GM23248 (cell line): ENCODE measurements around the gene UROC1. TPM values are rescaled to one million over a fixed set of nuclear protein-coding genes. Genes with fewer than 3 reads are reported as not detected.

Experiments
- DNase-seq: peaks from one replicate; pipeline ENCODE4 v3.0.0-alpha.2; 2015
- H2AFZ ChIP-seq: fragments of 200-600 bp; sonication (generic); 2 replicates; pipeline ENCODE4 v1.6.1; 2016; ENCODE audit warnings: antibody characterized with exemption
- H3F3A ChIP-seq: fragments of 200-600 bp; sonication (generic); 2 replicates; pipeline ENCODE4 v1.6.1; 2016; ENCODE audit warnings: mild to moderate bottlenecking, antibody characterized with exemption, mixed run types; ENCODE audit not compliant: insufficient read depth
- H3K27ac ChIP-seq: fragments of 200-600 bp; sonication (generic); 2 replicates; pipeline ENCODE4 v1.5.1; 2016; ENCODE audit warnings: mild to moderate bottlenecking
- H3K27me3 ChIP-seq: fragments of 200-600 bp; sonication (generic); replicated peaks from 2 replicates; pipeline ENCODE4 v1.6.1; 2016; ENCODE audit warnings: mild to moderate bottlenecking; ENCODE audit not compliant: insufficient read depth
- H3K36me3 ChIP-seq: fragments of 200-600 bp; sonication (generic); 2 replicates; pipeline ENCODE4 v1.6.1; 2016; ENCODE audit warnings: low read depth, mild to moderate bottlenecking
- H3K4me1 ChIP-seq: fragments of 200-600 bp; sonication (generic); 2 replicates; pipeline ENCODE4 v1.6.1; 2016; ENCODE audit warnings: mild to moderate bottlenecking; ENCODE audit not compliant: insufficient read depth
- H3K4me2 ChIP-seq: fragments of 200-600 bp; sonication (generic); one replicate; pipeline ENCODE4 v1.6.1; 2016; ENCODE audit warnings: mild to moderate bottlenecking; ENCODE audit not compliant: unreplicated experiment
- H3K4me3 ChIP-seq: fragments of 200-600 bp; sonication (generic); 2 replicates; pipeline ENCODE4 v1.5.1; 2016; ENCODE audit warnings: mild to moderate bottlenecking
- H3K79me2 ChIP-seq: fragments of 200-600 bp; sonication (generic); 2 replicates; pipeline ENCODE4 v1.6.1; 2016; ENCODE audit warnings: mild to moderate bottlenecking; ENCODE audit not compliant: insufficient read depth
- H3K9ac ChIP-seq: fragments of 200-600 bp; sonication (generic); 2 replicates; pipeline ENCODE4 v1.6.1; 2016; ENCODE audit warnings: mild to moderate bottlenecking
- H3K9me2 ChIP-seq: fragments of 200-600 bp; sonication (generic); 2 replicates; pipeline ENCODE4 v1.6.1; 2016; ENCODE audit warnings: mixed run types, mild to moderate bottlenecking, moderate library complexity; ENCODE audit not compliant: insufficient read depth
- H3K9me3 ChIP-seq: fragments of 200-600 bp; sonication (generic); one replicate; pipeline ENCODE4 v1.6.1; 2017; ENCODE audit warnings: low read depth
- H4K20me1 ChIP-seq: fragments of 200-600 bp; sonication (generic); 2 replicates; pipeline ENCODE4 v1.6.0; 2016; ENCODE audit not compliant: insufficient read depth
- EZH2 ChIP-seq: fragments of 200-600 bp; sonication (generic); IDR thresholded peaks from 2 replicates; pipeline ENCODE4 v1.6.1; 2018; ENCODE audit warnings: antibody characterized with exemption, mild to moderate bottlenecking; ENCODE audit not compliant: insufficient read depth, poor library complexity, severe bottlenecking
- EZH2phosphoT487 ChIP-seq: fragments of 200-600 bp; sonication (generic); IDR thresholded peaks from 2 replicates; pipeline ENCODE4 v1.6.1; 2018; ENCODE audit warnings: antibody characterized with exemption, moderate library complexity, mild to moderate bottlenecking, low read depth; ENCODE audit not compliant: insufficient read depth
- WGBS, 2 experiments: methylation state at CpG; one replicate each; pipeline ENCODE4 v1.1.6; 2015 to 2017; ENCODE audit warnings: low lambda C conversion rate in 2 of 2, low coverage in 1 of 2; ENCODE audit errors: missing lambda C conversion rate in 2 of 2; 5-methylcytosine and 5-hydroxymethylcytosine counted together
- in situ Hi-C: fragments of 300-500 bp; cut with MboI; formaldehyde crosslinking; loops from 2 replicates; pipeline ENCODE4 v1.15.0; 2020
- polyA plus RNA-seq: library from polyadenylated mRNA; unstranded; fragments of >200 nt; fragmentation: Nextera tagmentation; extraction: Ambion mirVana; gene quantifications from 2 replicates; pipeline ENCODE4 v1.2.1, GENCODE V29; 2016
- total RNA-seq: library from RNA; depleted of rRNA; stranded (reverse); fragments of >200 nt; shearing (Covaris generic); gene quantifications from 2 replicates; pipeline ENCODE4 v1.2.3, GENCODE V29; 2014

UROC1 gene
- total and polyA plus RNA-seq, 2 experiments from 2014 or later: not detected

DNA sequence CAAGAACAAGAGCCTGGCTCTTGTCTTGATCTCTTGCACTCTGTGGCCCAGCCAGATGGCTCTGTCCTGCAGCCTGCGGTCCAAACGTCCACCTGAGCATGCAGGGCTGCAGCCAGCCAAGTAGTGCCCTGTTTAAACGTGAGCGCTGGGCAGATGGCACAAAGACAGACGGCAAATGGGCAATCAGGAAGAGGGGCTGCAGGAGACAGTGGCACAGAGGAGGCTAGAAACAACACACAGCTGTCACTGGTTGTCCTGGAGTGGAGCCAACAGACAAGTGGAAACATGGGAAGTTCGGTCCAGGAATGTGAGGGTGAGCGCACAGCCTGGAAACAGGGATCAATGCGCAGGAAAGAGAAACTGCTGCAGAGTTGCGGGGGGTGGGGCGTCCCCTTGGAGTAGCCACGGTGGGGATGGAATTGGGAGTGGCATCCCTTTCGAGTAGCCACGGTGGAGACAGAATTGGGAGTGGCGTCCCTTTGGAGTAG is 31.2 kb downstream of the UROC1 start:
- Histone ChIP-seq H3K9me2 (no peaks in the 10 kb centered on the region), H3K4me2 (no peak overlapping the region), H3K4me3 (no peak overlapping the region), H3K27me3 (0 out of 2 replicates have a peak, but pooled peaks cover 6% of the 10 kb centered on the region), H4K20me1 (no peaks in the 10 kb centered on the region), H3F3A (no peaks in the 10 kb centered on the region), H3K9me3 (no peaks in the 10 kb centered on the region), H3K36me3 (no peaks in the 10 kb centered on the region), H3K79me2 (no peaks in the 10 kb centered on the region), H3K4me1 (no peaks in the 10 kb centered on the region), H2AFZ (no peak overlapping the region), H3K9ac (no peak overlapping the region), H3K27ac (no peak overlapping the region)
- in situ Hi-C loops: no loop called here
- 81 to 84% methylated on average over 14 of the region's 14 CpGs for WGBS, 2 experiments
- DNase-seq: no peak
- TF ChIP-seq EZH2phosphoT487 (no peak), EZH2 (no peak)

DNA sequence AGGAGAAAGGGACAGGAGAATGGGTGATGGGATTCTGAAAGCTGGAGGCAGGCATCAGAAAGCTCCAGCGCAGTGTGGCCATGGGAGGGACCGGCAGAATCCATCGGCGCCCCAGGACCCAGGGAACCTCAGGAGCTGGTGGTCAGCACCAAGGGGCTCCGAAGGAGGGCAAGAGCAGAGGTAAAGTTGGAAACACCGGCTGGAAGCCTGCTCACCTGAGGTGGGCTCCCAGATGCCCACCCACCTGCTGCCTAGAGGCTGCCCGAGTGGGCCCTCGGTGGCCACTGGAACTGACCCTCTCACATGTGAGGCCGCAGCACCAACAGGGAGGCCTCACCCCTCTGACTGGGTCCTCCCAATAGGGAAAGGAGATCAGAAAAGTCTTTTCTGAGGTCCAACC is 31.6 kb downstream of the UROC1 start:
- WGBS, 2 experiments: 91 to 97% methylated on average over 9 of the region's 9 CpGs
- Histone ChIP-seq H3K27ac (no peak overlapping the region), H3K4me1 (no peaks in the 10 kb centered on the region), H3K9me3 (no peaks in the 10 kb centered on the region), H3K79me2 (no peaks in the 10 kb centered on the region), H3K4me2 (no peak overlapping the region), H2AFZ (no peak overlapping the region), H4K20me1 (no peaks in the 10 kb centered on the region), H3K4me3 (no peak overlapping the region), H3K9ac (no peak overlapping the region), H3K9me2 (no peaks in the 10 kb centered on the region), H3F3A (no peaks in the 10 kb centered on the region), H3K27me3 (0 out of 2 replicates have a peak, but pooled peaks cover 6% of the 10 kb centered on the region), H3K36me3 (no peaks in the 10 kb centered on the region)
- TF ChIP-seq EZH2 (no peak), EZH2phosphoT487 (no peak)
- no peak for DNase-seq
- in situ Hi-C loops: no loop called here

DNA sequence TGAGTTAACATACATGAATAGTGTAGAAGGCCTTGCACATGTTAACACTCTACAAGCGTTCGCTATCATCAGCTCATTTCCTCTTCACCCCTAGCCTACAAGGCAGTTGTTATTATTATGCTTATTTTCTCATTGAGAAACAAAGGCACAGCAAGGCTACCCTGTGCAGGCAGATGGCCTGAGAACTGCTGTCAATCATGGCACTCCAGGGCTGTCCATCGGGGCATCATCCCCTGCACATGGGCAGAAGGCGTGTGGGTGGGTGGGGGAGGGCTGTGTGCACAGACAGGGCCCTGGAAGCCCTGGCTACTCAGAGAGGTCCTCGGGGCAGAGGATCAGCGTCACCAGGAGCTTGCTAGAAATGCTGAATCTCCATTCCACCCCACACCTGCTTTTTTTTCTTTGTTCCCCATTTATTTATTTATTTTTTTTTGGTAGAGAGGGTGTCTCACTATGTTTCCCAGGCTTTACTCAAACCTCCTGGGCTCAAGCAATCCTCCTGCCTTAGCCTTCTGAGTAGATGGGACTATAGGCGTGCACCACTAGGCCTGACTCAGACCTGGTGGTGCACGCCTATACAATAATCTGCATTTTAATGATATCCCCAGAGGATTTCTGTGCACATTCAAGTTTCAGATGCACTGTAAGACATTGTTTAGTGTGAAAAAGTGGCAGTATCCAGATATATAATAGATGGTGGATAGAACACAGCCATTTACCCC is 32.2 kb downstream of the UROC1 start:
- Histone ChIP-seq H3K79me2 (no peaks in the 10 kb centered on the region), H3K27me3 (0 out of 2 replicates have a peak, but pooled peaks cover 6% of the 10 kb centered on the region), H3F3A (no peaks in the 10 kb centered on the region), H3K4me3 (no peak overlapping the region), H3K9me3 (no peaks in the 10 kb centered on the region), H3K9ac (no peak overlapping the region), H3K27ac (no peak overlapping the region), H2AFZ (no peak overlapping the region), H3K36me3 (no peaks in the 10 kb centered on the region), H3K9me2 (no peaks in the 10 kb centered on the region), H4K20me1 (no peaks in the 10 kb centered on the region), H3K4me1 (no peaks in the 10 kb centered on the region), H3K4me2 (no peak overlapping the region)
- in situ Hi-C loops: no loop called here
- no peak for DNase-seq
- TF ChIP-seq EZH2phosphoT487 (no peak), EZH2 (no peak)
- WGBS, 2 experiments: 88 to 92% methylated on average over 8 of the region's 8 CpGs

DNA sequence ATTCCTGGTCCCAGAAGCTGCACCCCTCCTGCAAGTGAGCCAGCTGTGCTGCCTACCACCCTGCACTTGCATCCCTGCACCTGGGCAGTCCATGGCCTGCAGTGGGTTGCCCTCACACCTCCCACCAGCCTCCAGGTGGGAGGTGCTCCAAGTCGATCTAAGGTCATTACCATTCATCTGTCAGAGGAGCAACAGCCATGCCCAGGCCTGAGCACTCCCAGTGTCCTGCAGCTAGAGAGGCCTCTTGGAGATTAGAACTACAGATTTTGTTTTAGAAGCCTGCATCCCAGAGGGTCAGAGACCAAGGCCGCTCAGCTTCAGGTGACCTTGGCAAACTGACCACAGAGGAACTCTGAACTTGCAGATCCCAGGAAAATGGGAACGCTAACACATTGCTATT is 32.9 kb downstream of the UROC1 start:
- H3F3A ChIP-seq: no peaks in the 10 kb centered on the region
- in situ Hi-C loops: no loop called here
- H3K9ac ChIP-seq: no peak overlapping the region
- no peak for DNase-seq
- H3K9me3 ChIP-seq: no peaks in the 10 kb centered on the region
- no peaks in the 10 kb centered on the region for H3K4me1 ChIP-seq
- no peak overlapping the region for H3K4me3 ChIP-seq
- H3K27ac ChIP-seq: no peak overlapping the region
- H3K9me2 ChIP-seq: no peaks in the 10 kb centered on the region
- H3K4me2 ChIP-seq: no peak overlapping the region
- no peaks in the 10 kb centered on the region for H3K27me3 ChIP-seq
- H2AFZ ChIP-seq: no peak overlapping the region
- H4K20me1 ChIP-seq: no peaks in the 10 kb centered on the region
- H3K79me2 ChIP-seq: no peaks in the 10 kb centered on the region
- TF ChIP-seq EZH2phosphoT487 (no peak), EZH2 (no peak)
- 63 to 69% methylated on average over 3 of the region's 3 CpGs for WGBS, 2 experiments
- no peaks in the 10 kb centered on the region for H3K36me3 ChIP-seq
